CD4-positive, alpha-beta T cell treated with Interleukin-1 beta for 1 hour (primary cell): ENCODE data around the gene KIFC3.
"Not testable (repeated sequence)": the region's sequence is repeated elsewhere in the genome, so short reads cannot be mapped to it uniquely, and the experiment has no call there.

Experiments used
- DNase-seq, 2 donors: peaks; one replicate each; pipeline ENCODE4 v3.0.0-alpha.2; 2020 to 2022

KIFC3 gene

GRCh38 chr16:57720142-57720575, 82.1 kb downstream of the KIFC3 start:
- peak; percentile 46 to 64 for DNase-seq

GRCh38 chr16:57714047-57714446, 88.2 kb downstream of the KIFC3 start:
- no peak for DNase-seq

GRCh38 chr16:57713596-57713995, 88.7 kb downstream of the KIFC3 start:
- DNase-seq = no peak

- not testable (repeated sequence) for DNase-seq
These were observed 89.7 kb downstream of the KIFC3 start for GRCh38 chr16:57712569-57712968.

GRCh38 chr16:57711993-57712392, 90.3 kb downstream of the KIFC3 start:
- DNase-seq = no peak

GRCh38 chr16:57711346-57711745, 90.9 kb downstream of the KIFC3 start:
- DNase-seq = no peak

- DNase-seq = no peak
These were observed 92.6 kb downstream of the KIFC3 start for GRCh38 chr16:57709663-57710062.
